GM18505 (cell line): ENCODE measurements around the gene GAPVD1.
A peak's percentile ranks its signal among the peaks of the same experiment; 100 is the strongest.

ENCODE experiments used
- ATAC-seq: cut with Tn5 transposase; IDR thresholded peaks from one replicate; pipeline ENCODE4 v1.9.1; 2021; ENCODE audit not compliant: unreplicated experiment
- POLR2A ChIP-seq: IDR thresholded peaks from 4 replicates; pipeline ENCODE4 v1.6.1; 2011; ENCODE audit warnings: borderline replicate concordance; ENCODE audit not compliant: insufficient read depth, insufficient read length; ENCODE audit errors: extremely low read depth

The GAPVD1 gene

GRCh38 chr9:125404733-125405132 lies 143.1 kb downstream of the GAPVD1 start:
- TF ChIP-seq POLR2A = no peak
- ATAC-seq = no peak

- TF ChIP-seq POLR2A = no peak
- no peak for ATAC-seq
Observed at GRCh38 chr9:125405938-125406809, 144.5 kb downstream of the GAPVD1 start.

GRCh38 chr9:125406810-125407087 lies 145.1 kb downstream of the GAPVD1 start:
- TF ChIP-seq POLR2A = no peak
- no peak for ATAC-seq

GRCh38 chr9:125407432-125407973 lies 145.9 kb downstream of the GAPVD1 start:
- peak; percentile 9 for ATAC-seq
- no peak for TF ChIP-seq POLR2A

- TF ChIP-seq POLR2A = no peak
- ATAC-seq = peak; percentile 48
Observed at GRCh38 chr9:125407974-125408900, 146.6 kb downstream of the GAPVD1 start.

GRCh38 chr9:125409217-125409636 lies 147.6 kb downstream of the GAPVD1 start:
- ATAC-seq = no peak
- no peak for TF ChIP-seq POLR2A

GRCh38 chr9:125409637-125410521 lies 148.3 kb downstream of the GAPVD1 start:
- TF ChIP-seq POLR2A = no peak
- ATAC-seq = no peak

- no peak for ATAC-seq
- no peak for TF ChIP-seq POLR2A
Observed at GRCh38 chr9:125410522-125410894, 148.9 kb downstream of the GAPVD1 start.

GRCh38 chr9:125411171-125411756 lies 149.6 kb downstream of the GAPVD1 start:
- no peak for TF ChIP-seq POLR2A
- no peak for ATAC-seq

- no peak for ATAC-seq
- no peak for TF ChIP-seq POLR2A
Observed at GRCh38 chr9:125412166-125412565, 150.5 kb downstream of the GAPVD1 start.

- ATAC-seq = no peak
- TF ChIP-seq POLR2A = no peak
Observed at GRCh38 chr9:125413579-125413978, 152.0 kb downstream of the GAPVD1 start.
